Neutrophil (primary cell): ENCODE results near the gene MMRN1.

ENCODE experiments used
- H3K27ac ChIP-seq: fragments of 200-600 bp; sonication (generic); 2 replicates; pipeline ENCODE4 v1.5.1; 2016; ENCODE audit warnings: mild to moderate bottlenecking, moderate library complexity
- H3K27me3 ChIP-seq: fragments of 200-600 bp; sonication (generic); 2 replicates; pipeline ENCODE4 v1.6.0; 2016; ENCODE audit warnings: mild to moderate bottlenecking
- H3K36me3 ChIP-seq: fragments of 200-600 bp; sonication (generic); 2 replicates; pipeline ENCODE4 v1.5.1; 2017
- H3K4me1 ChIP-seq, 2 experiments: fragments of 200-600 bp in 1 of 2; sonication (generic) in 1 of 2; 1 replicate in 1 of 2; 2 replicates in 1 of 2; pipeline versions ENCODE4 v1.5.1 to v1.6.1; 2013 to 2016; ENCODE audit warnings: low read depth in 1 of 2, low read length in 1 of 2, mild to moderate bottlenecking in 1 of 2, moderate library complexity in 1 of 2; ENCODE audit not compliant: control insufficient read depth in 1 of 2, insufficient read depth in 1 of 2
- H3K4me3 ChIP-seq, 2 experiments: fragments of 200-600 bp in 1 of 2; sonication (generic) in 1 of 2; 1 replicate in 1 of 2; 2 replicates in 1 of 2; pipeline ENCODE4 v1.5.1; 2013 to 2016; ENCODE audit warnings: low read depth in 1 of 2, low read length in 1 of 2, mild to moderate bottlenecking in 1 of 2, moderate library complexity in 1 of 2
- H3K9me3 ChIP-seq: fragments of 200-600 bp; sonication (generic); 2 replicates; pipeline ENCODE4 v1.5.1; 2016
- CTCF ChIP-seq: fragments of 200-600 bp; sonication (generic); IDR thresholded peaks from 2 replicates; pipeline ENCODE4 v1.5.1; 2016; ENCODE audit warnings: antibody characterized with exemption

The MMRN1 gene

GRCh38 chr4:89863533-89863932 is 31.1 kb upstream of the MMRN1 start:
- Histone ChIP-seq H3K36me3 (no peaks in the 10 kb centered on the region), H3K9me3 (no peaks in the 10 kb centered on the region), H3K27me3 (peaks cover 21% of the 10 kb centered on the region), H3K4me1 (no peaks in the 10 kb centered on the region), H3K4me3 (no peak overlapping the region), H3K27ac (no peak overlapping the region)
- no peak for TF ChIP-seq CTCF

GRCh38 chr4:89868276-89868675 is 26.4 kb upstream of the MMRN1 start:
- Histone ChIP-seq H3K4me3 (no peak overlapping the region), H3K9me3 (no peaks in the 10 kb centered on the region), H3K36me3 (no peaks in the 10 kb centered on the region), H3K27me3 (peaks cover 14% of the 10 kb centered on the region), H3K27ac (no peak overlapping the region), H3K4me1 (no peaks in the 10 kb centered on the region)
- no peak for TF ChIP-seq CTCF

GRCh38 chr4:89868999-89869589 is 25.6 kb upstream of the MMRN1 start:
- H3K36me3 ChIP-seq, result no peaks in the 10 kb centered on the region
- TF ChIP-seq CTCF, result no peak
- H3K4me3 ChIP-seq, result no peak overlapping the region
- peaks cover 6% of the 10 kb centered on the region for H3K27me3 ChIP-seq
- no peaks in the 10 kb centered on the region for H3K9me3 ChIP-seq
- H3K4me1 ChIP-seq, result no peaks in the 10 kb centered on the region
- H3K27ac ChIP-seq, result no peak overlapping the region

DNA sequence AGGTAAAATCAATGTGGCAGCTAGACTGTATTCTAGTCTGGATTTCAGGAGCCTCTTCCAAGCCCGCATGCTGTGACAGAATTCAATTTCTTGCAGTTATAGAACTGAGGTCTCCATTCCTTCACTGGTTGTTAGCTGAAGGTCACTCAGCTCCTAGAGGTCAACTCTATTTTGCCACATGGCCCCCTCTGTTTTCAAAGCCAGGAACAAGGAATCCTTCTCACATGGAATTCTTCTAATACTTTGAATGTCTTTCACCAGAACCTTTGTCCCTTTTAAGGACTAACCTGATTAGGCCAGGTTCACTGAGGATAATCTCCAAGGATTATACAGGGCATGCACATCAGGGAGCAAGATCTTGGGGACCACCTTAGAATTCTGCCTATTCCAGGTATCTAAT is 23.4 kb upstream of the MMRN1 start:
- Histone ChIP-seq H3K4me3 (no peak overlapping the region), H3K9me3 (no peaks in the 10 kb centered on the region), H3K27me3 (no peaks in the 10 kb centered on the region), H3K4me1 (no peaks in the 10 kb centered on the region), H3K36me3 (no peaks in the 10 kb centered on the region), H3K27ac (no peak overlapping the region)
- TF ChIP-seq CTCF, result no peak

DNA sequence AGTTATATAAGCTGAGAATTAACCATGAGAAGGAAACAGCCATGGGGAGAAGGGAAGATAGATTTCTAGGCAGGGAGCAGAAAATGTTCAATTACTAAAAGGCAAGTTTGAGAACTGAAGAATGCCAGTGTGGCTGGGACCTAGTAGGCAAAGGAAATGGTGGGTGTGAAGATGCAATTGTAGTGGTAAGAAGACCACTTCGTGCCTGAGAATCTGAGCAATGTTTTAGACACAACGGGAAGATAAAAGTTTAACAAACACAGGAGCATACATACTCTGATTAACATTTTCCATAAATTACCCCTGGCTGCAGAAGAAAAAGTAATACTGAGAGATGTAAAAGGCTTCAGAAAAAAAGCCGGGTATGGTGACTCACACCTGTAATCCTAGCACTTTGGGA is 18.1 kb upstream of the MMRN1 start:
- Histone ChIP-seq H3K27ac (no peak overlapping the region), H3K4me1 (no peaks in the 10 kb centered on the region), H3K36me3 (no peaks in the 10 kb centered on the region), H3K9me3 (no peaks in the 10 kb centered on the region), H3K4me3 (no peak overlapping the region), H3K27me3 (no peaks in the 10 kb centered on the region)
- no peak for TF ChIP-seq CTCF

DNA sequence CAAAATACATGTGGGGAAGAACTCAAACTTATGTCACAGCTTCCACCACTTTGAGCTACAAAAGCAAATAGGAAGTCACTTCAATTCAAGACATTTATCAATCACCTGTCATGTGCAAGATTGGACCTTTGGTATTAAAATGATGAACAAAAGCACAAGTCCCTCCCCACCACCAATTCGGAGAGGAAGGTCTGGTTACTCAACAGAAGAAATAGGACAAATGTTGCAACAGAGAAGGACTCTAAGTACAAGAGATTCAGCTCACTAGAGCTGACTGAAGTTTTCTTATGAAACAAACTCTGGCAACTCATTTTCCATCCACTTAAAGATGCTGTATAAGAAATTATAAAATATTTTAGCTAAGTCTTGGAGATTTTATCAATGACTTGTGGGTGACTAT is 16.0 kb upstream of the MMRN1 start:
- no peaks in the 10 kb centered on the region for H3K4me1 ChIP-seq
- H3K36me3 ChIP-seq, result no peaks in the 10 kb centered on the region
- no peak for TF ChIP-seq CTCF
- H3K27me3 ChIP-seq, result no peaks in the 10 kb centered on the region
- H3K4me3 ChIP-seq, result no peak overlapping the region
- H3K9me3 ChIP-seq, result no peaks in the 10 kb centered on the region
- H3K27ac ChIP-seq, result no peak overlapping the region
